H1 (cell line): ENCODE results near the gene PLEKHG2. TPM values are rescaled to one million over a fixed set of nuclear protein-coding genes. Genes with fewer than 3 reads are reported as not detected.

Experiments used
- CTCF ChIA-PET: fragments of 300-600 bp; sonication (Branson Sonifier 250); formaldehyde crosslinking; loops from one replicate; lab custom pipeline; 2021; ENCODE audit not compliant: partially characterized antibody; lab: Charles Lee
- POLR2A ChIA-PET: fragments of 300-600 bp; sonication (Branson Sonifier 250); formaldehyde crosslinking; loops from one replicate; lab custom pipeline; 2021; ENCODE audit warnings: inconsistent platforms; ENCODE audit not compliant: partially characterized antibody; lab: Charles Lee
- DNase-seq, 2 experiments: peaks; one replicate each; pipeline versions ENCODE4 v3.0.0 to v3.0.0-alpha.2; 2010 to 2022; ENCODE audit warnings: low spot score in 2 of 2, low read depth in 1 of 2, mixed read lengths in 1 of 2
- FAIRE-seq: peaks from 2 replicates; lab custom pipeline; 2011; peaks lifted over from hg19 to GRCh38; lab: Jason Lieb, UNC
- H2AFZ ChIP-seq: 2 replicates; pipeline ENCODE4 v1.8.1; 2012; ENCODE audit warnings: low read length, inconsistent platforms
- H2AK5ac ChIP-seq: 2 replicates; pipeline ENCODE4 v1.6.1; 2013; ENCODE audit warnings: low read depth, low read length
- H2BK120ac ChIP-seq: replicated peaks from 2 replicates; pipeline ENCODE3; 2013; ENCODE audit warnings: low read depth, low read length, inconsistent platforms
- H2BK12ac ChIP-seq: 2 replicates; pipeline ENCODE4 v1.6.1; 2013; ENCODE audit warnings: low read depth, low read length
- H2BK15ac ChIP-seq: 2 replicates; pipeline ENCODE4 v1.6.1; 2013; ENCODE audit warnings: low read length
- H2BK20ac ChIP-seq: 2 replicates; pipeline ENCODE4 v1.6.1; 2013; ENCODE audit warnings: low read length
- H2BK5ac ChIP-seq: 2 replicates; pipeline ENCODE4 v1.6.1; 2013; ENCODE audit warnings: low read depth, low read length
- H3K14ac ChIP-seq: 2 replicates; pipeline ENCODE4 v1.6.1; 2013; ENCODE audit warnings: inconsistent platforms; ENCODE audit not compliant: insufficient read length
- H3K18ac ChIP-seq: 2 replicates; pipeline ENCODE4 v1.6.1; 2013; ENCODE audit warnings: low read length; ENCODE audit errors: extremely low read depth
- H3K23ac ChIP-seq: 2 replicates; pipeline ENCODE4 v1.6.1; 2013; ENCODE audit warnings: inconsistent platforms; ENCODE audit not compliant: insufficient read length
- H3K23me2 ChIP-seq: 2 replicates; pipeline ENCODE4 v1.6.1; 2013; ENCODE audit warnings: low read depth, low read length
- H3K27ac ChIP-seq: 2 replicates; pipeline ENCODE4 v1.6.1; 2011; ENCODE audit warnings: low read depth, low read length, inconsistent platforms
- H3K27me3 ChIP-seq, 4 experiments: replicated peaks in 1 of 4; 1 replicate in 1 of 4; 2 replicates in 3 of 4; pipeline versions ENCODE4 v1.6.1 to v1.8.1; 2011 to 2013; ENCODE audit warnings: low read length in 3 of 4, mild to moderate bottlenecking in 3 of 4, inconsistent platforms in 2 of 4, mixed read lengths in 2 of 4, moderate library complexity in 1 of 4; ENCODE audit not compliant: control insufficient read depth in 3 of 4, insufficient read depth in 3 of 4; ENCODE audit errors: extremely low read depth in 1 of 4
- H3K36me3 ChIP-seq, 4 experiments: 2 replicates each; pipeline versions ENCODE4 v1.6.1 to v1.8.1; 2011 to 2013; ENCODE audit warnings: mild to moderate bottlenecking in 4 of 4, low read length in 3 of 4, moderate library complexity in 2 of 4, control low read depth in 1 of 4, inconsistent platforms in 1 of 4; ENCODE audit not compliant: insufficient read depth in 4 of 4, control insufficient read depth in 2 of 4
- H3K4ac ChIP-seq: replicated peaks from 2 replicates; pipeline ENCODE3; 2013; ENCODE audit warnings: low read length, low read depth, mixed read lengths, inconsistent platforms; ENCODE audit not compliant: insufficient read length
- H3K4me1 ChIP-seq, 4 experiments: replicated peaks in 1 of 4; 1 replicate in 1 of 4; 2 replicates in 3 of 4; pipeline versions ENCODE4 v1.6.1 to v1.8.1; 2011 to 2013; ENCODE audit warnings: low read length in 3 of 4, inconsistent platforms in 2 of 4, mixed read lengths in 1 of 4; ENCODE audit not compliant: insufficient read depth in 4 of 4, control insufficient read depth in 3 of 4
- H3K4me2 ChIP-seq, 2 experiments: 2 replicates each; pipeline versions ENCODE4 v1.6.1 to v1.8.1; 2011 to 2013; ENCODE audit warnings: low read depth in 2 of 2, low read length in 2 of 2, control low read depth in 1 of 2, inconsistent platforms in 1 of 2, mild to moderate bottlenecking in 1 of 2; ENCODE audit not compliant: insufficient read depth in 1 of 2
- H3K4me3 ChIP-seq, 4 experiments: fragments of 200-600, 300-600 bp in 1 of 4; sonication (generic), shearing (Covaris generic), sonication (Bioruptor Twin) in 1 of 4; 2 replicates each; pipeline versions ENCODE4 v1.5.1 to v1.8.1; 2011 to 2016; ENCODE audit warnings: low read length in 4 of 4, low read depth in 3 of 4, control low read depth in 2 of 4, inconsistent platforms in 2 of 4, mild to moderate bottlenecking in 2 of 4, mixed read lengths in 1 of 4, moderate library complexity in 1 of 4; ENCODE audit not compliant: insufficient read depth in 2 of 4; ENCODE audit errors: extremely low read depth in 1 of 4
- H3K56ac ChIP-seq: replicated peaks from 2 replicates; pipeline ENCODE3; 2013; ENCODE audit warnings: low read depth, mild to moderate bottlenecking, mixed read lengths, low read length, inconsistent platforms; ENCODE audit not compliant: insufficient read length
- H3K79me1 ChIP-seq: 2 replicates; pipeline ENCODE4 v1.6.1; 2013; ENCODE audit warnings: low read depth, low read length, control low read depth
- H3K79me2 ChIP-seq, 2 experiments: 2 replicates each; pipeline versions ENCODE4 v1.6.1 to v1.8.1; 2012 to 2013; ENCODE audit warnings: low read length in 2 of 2, mild to moderate bottlenecking in 2 of 2, inconsistent platforms in 1 of 2; ENCODE audit not compliant: insufficient read depth in 2 of 2, control insufficient read depth in 1 of 2
- H3K9ac ChIP-seq, 4 experiments: replicated peaks in 1 of 4; 1 replicate in 1 of 4; 2 replicates in 3 of 4; pipeline versions ENCODE4 v1.6.1 to v1.8.1; 2011 to 2013; ENCODE audit warnings: low read depth in 3 of 4, low read length in 3 of 4, control low read depth in 2 of 4, mild to moderate bottlenecking in 2 of 4, moderate library complexity in 2 of 4, inconsistent platforms in 1 of 4; ENCODE audit errors: extremely low read depth in 1 of 4
- H3K9me3 ChIP-seq, 2 experiments: 2 replicates each; pipeline versions ENCODE4 v1.6.1 to v1.8.1; 2012 to 2013; ENCODE audit warnings: mild to moderate bottlenecking in 2 of 2, moderate library complexity in 2 of 2, control low read depth in 1 of 2, inconsistent platforms in 1 of 2, low read depth in 1 of 2, low read length in 1 of 2, mixed read lengths in 1 of 2; ENCODE audit not compliant: insufficient read depth in 2 of 2
- H4K20me1 ChIP-seq, 2 experiments: replicated peaks in 1 of 2; 2 replicates each; pipeline versions ENCODE3 to v1.8.1; 2011 to 2013; ENCODE audit warnings: inconsistent platforms in 2 of 2, low read length in 2 of 2, mild to moderate bottlenecking in 1 of 2; ENCODE audit not compliant: insufficient read depth in 2 of 2, control insufficient read depth in 1 of 2
- H4K5ac ChIP-seq: 2 replicates; pipeline ENCODE4 v1.6.1; 2013; ENCODE audit warnings: low read length, low read depth, mixed read lengths, inconsistent platforms; ENCODE audit not compliant: insufficient read length
- H4K8ac ChIP-seq: 2 replicates; pipeline ENCODE4 v1.8.0; 2013; ENCODE audit warnings: mild to moderate bottlenecking, moderate library complexity, low read length, inconsistent platforms; ENCODE audit not compliant: insufficient read depth; ENCODE audit errors: extremely low read depth
- H4K91ac ChIP-seq: replicated peaks from 2 replicates; pipeline ENCODE3; 2013; ENCODE audit warnings: low read length, mixed read lengths, inconsistent platforms; ENCODE audit not compliant: insufficient read length
- CHD2 ChIP-seq: IDR thresholded peaks from 2 replicates; pipeline ENCODE4 v1.6.1; 2012; ENCODE audit warnings: low read length, improper control_type of control experiment
- CTCF ChIP-seq, 3 experiments: IDR thresholded peaks; 1 replicate in 2 of 3; 2 replicates in 1 of 3; pipeline versions ENCODE4 v1.5.1 to v1.6.1; 2011; ENCODE audit warnings: low read length in 3 of 3, mild to moderate bottlenecking in 3 of 3, inconsistent platforms in 2 of 3, low read depth in 1 of 3, moderate library complexity in 1 of 3; ENCODE audit not compliant: insufficient read depth in 1 of 3; ENCODE audit errors: control extremely low read depth in 1 of 3
- HDAC2 ChIP-seq, 2 experiments: fragments of 300-600 bp in 1 of 2; sonication (generic) in 1 of 2; IDR thresholded peaks; 2 replicates each; pipeline ENCODE4 v1.6.1; 2011 to 2012; ENCODE audit warnings: low read depth in 2 of 2, low read length in 2 of 2, mild to moderate bottlenecking in 2 of 2, moderate library complexity in 2 of 2, borderline replicate concordance in 1 of 2, inconsistent platforms in 1 of 2
- KDM1A ChIP-seq: fragments of 200-600, 300-600 bp; sonication (generic); IDR thresholded peaks from 2 replicates; pipeline ENCODE4 v1.7.1; 2016; ENCODE audit warnings: mild to moderate bottlenecking, low read length, borderline replicate concordance
- NANOG ChIP-seq: IDR thresholded peaks from 2 replicates; pipeline ENCODE4 v1.6.1; 2011; ENCODE audit warnings: low read length, low read depth, mild to moderate bottlenecking, inconsistent platforms; ENCODE audit not compliant: insufficient read depth, poor library complexity, severe bottlenecking
- SIX5 ChIP-seq: IDR thresholded peaks from 2 replicates; pipeline ENCODE4 v1.6.1; 2011; ENCODE audit warnings: mild to moderate bottlenecking, low read depth, low read length
- SP4 ChIP-seq: IDR thresholded peaks from 2 replicates; pipeline ENCODE4 v1.6.1; 2012; ENCODE audit warnings: low read length, inconsistent platforms
- TBP ChIP-seq: IDR thresholded peaks from 2 replicates; pipeline ENCODE4 v1.6.1; 2011; ENCODE audit warnings: low read depth, low read length, improper control_type of control experiment
- WGBS, 2 experiments: shearing (Covaris generic) in 1 of 2; methylation state at CpG; one replicate each; pipeline versions ENCODE4 v1.1.6 to v1.1.7; 2013 to 2015; ENCODE audit warnings: low lambda C conversion rate in 2 of 2, mixed read lengths in 2 of 2, inconsistent platforms in 1 of 2, low coverage in 1 of 2, missing lambda C conversion rate in 1 of 2; ENCODE audit not compliant: insufficient replicate concordance in 2 of 2, insufficient coverage in 1 of 2, insufficient read length in 1 of 2; ENCODE audit errors: extremely low coverage in 1 of 2, missing lambda C conversion rate in 1 of 2; 5-methylcytosine and 5-hydroxymethylcytosine counted together
- polyA plus RNA-seq, 7 experiments: library from polyadenylated mRNA; depleted of rRNA in 3 of 7; stranded (reverse) in 5 of 7; unstranded in 2 of 7; fragments of >200 nt in 5 of 7; fragments of 200-250 nt in 2 of 7; gene quantifications; 1 replicate in 5 of 7; 2 replicates in 1 of 7; 4 replicates in 1 of 7; pipeline versions ENCODE4 v1.2.1 to v1.2.3, GENCODE V29; 2011 to 2013; ENCODE audit warnings: missing spikeins in 2 of 7, mixed read lengths in 2 of 7
- total RNA-seq: library from RNA; stranded (reverse); fragmentation: NEBNext Ultra II Directional; extraction: Animal tissue kit (Norgen Biotek cat#: 25700); gene quantifications from 2 replicates; pipeline ENCODE4 v1.2.1, GENCODE V29; 2021

Gene PLEKHG2
- total and polyA plus RNA-seq, 2 of the 8 experiments (the other 6 are each of a cell fraction or from before 2014, with no cell fraction given), result 16.9 to 65.7 TPM

- WGBS, 2 experiments, result 93% methylated on average over 16 of the region's 16 CpGs; no CpG with 5 or more reads in 1 of the 2 experiments
- Histone ChIP-seq H3K23me2 (peaks cover 6% of the 10 kb centered on the region; the same call in 1 of the 2 replicates), H3K27ac (no peak overlapping the region), H4K8ac (no peak overlapping the region), H3K4me1 (peaks cover 0 to 3% (median under 1%) of the 10 kb centered on the region in 4 experiments; a peak in 3 of 7 replicates), H3K56ac (no peak overlapping the region), H2BK120ac (no peak overlapping the region), H3K23ac (no peak overlapping the region), H3K79me2 (peaks cover 15 to 65% of the 10 kb centered on the region in 2 experiments), H3K36me3 (peaks cover 0 to 9% (median 0%) of the 10 kb centered on the region in 4 experiments; a peak in 2 of 8 replicates), H3K18ac (no peak overlapping the region), H2AFZ (no peak overlapping the region), H3K9me3 (no peaks in the 10 kb centered on the region), H3K9ac (no peak overlapping the region), H2BK5ac (no peak overlapping the region), H4K5ac (no peak overlapping the region), H3K27me3 (no peaks in the 10 kb centered on the region), H2BK20ac (no peak overlapping the region), H3K4me3 (peak overlapping the region; percentile 80 to 94 (median 88); a peak in 7 of 8 replicates), H3K4ac (no peak overlapping the region), H3K4me2 (peak overlapping the region; percentile 89 to 99), H2BK12ac (no peak overlapping the region), H2AK5ac (no peak overlapping the region; the same call in 1 of the 2 replicates), H4K91ac (no peak overlapping the region), H3K79me1 (peaks cover 12% of the 10 kb centered on the region), H4K20me1 (peaks cover 10 to 14% of the 10 kb centered on the region in 2 experiments), H2BK15ac (no peak overlapping the region; the same call in 1 of the 2 replicates), H3K14ac (no peak overlapping the region)
- no peak for FAIRE-seq
- ChIA-PET CTCF (interaction anchor here (0.7 to 2.1 kb wide), 5 partner anchors 11 to 30 kb away, joined by 3 to 8 read pairs (median 3); no protein-coding TSS in a partner anchor), POLR2A (interaction anchor here (0.9 to 47.8 kb wide), 9 partner anchors 9 to 87 kb away, joined by 3 to 1154 read pairs (median 4); partner anchors contain the start of genes EID2B, PLEKHG2, RPS16 and SELENOV)
- DNase-seq, result no peak
- TF ChIP-seq TBP (no peak), NANOG (no peak), CHD2 (no peak), CTCF (IDR thresholded peaks at IDR 0.05; ENCODE audit: control extremely low read depth in 1 of 3, insufficient read depth in 1 of 3, low read depth in 1 of 3, low read length in 3 of 3) (no peak), SIX5 (no peak), KDM1A (no peak), HDAC2 (IDR thresholded peaks at IDR 0.05; ENCODE audit: borderline replicate concordance in 1 of 2, low read depth in 2 of 2, low read length in 2 of 2) (no peak), SP4 (no peak)
These were observed 34.1 kb downstream of the PLEKHG2 start for GRCh38 chr19:39446365-39447084.
